HL-60 (cell line): Measurements from ENCODE around the gene ERBB4.

Source experiments
- DNase-seq, 2 experiments: peaks; one replicate each; pipeline ENCODE4 v3.0.0-alpha.2; 2010 to 2020; ENCODE audit warnings: low read depth in 1 of 2, low spot score in 1 of 2
- H3K27ac ChIP-seq: fragments of 250-450 bp; sonication (Bioruptor Pico); replicated peaks from 2 replicates; pipeline ENCODE4 v1.5.1; 2020; ENCODE audit warnings: mild to moderate bottlenecking, moderate library complexity
- H3K27me3 ChIP-seq: fragments of 250-450 bp; sonication (Bioruptor Pico); 2 replicates; pipeline ENCODE4 v1.5.1; 2021; ENCODE audit warnings: mild to moderate bottlenecking, moderate library complexity; ENCODE audit not compliant: insufficient read depth, poor library complexity, severe bottlenecking
- H3K4me3 ChIP-seq: replicated peaks from 2 replicates; pipeline ENCODE4 v1.5.1; 2011; ENCODE audit warnings: mild to moderate bottlenecking, control low read depth, low read length; ENCODE audit not compliant: insufficient read depth
- GABPA ChIP-seq: IDR thresholded peaks from 2 replicates; pipeline ENCODE4 v1.6.1; 2012; ENCODE audit warnings: low read depth
- POLR2AphosphoS5 ChIP-seq: IDR thresholded peaks from 2 replicates; pipeline ENCODE4 v1.6.1; 2012; ENCODE audit warnings: low read depth
- REST ChIP-seq: IDR thresholded peaks from 2 replicates; pipeline ENCODE4 v1.6.1; 2012; ENCODE audit warnings: low read depth; ENCODE audit not compliant: insufficient replicate concordance
- SPI1 ChIP-seq: IDR thresholded peaks from 2 replicates; pipeline ENCODE4 v1.6.1; 2012; ENCODE audit warnings: low read depth, mild to moderate bottlenecking, borderline replicate concordance
- TF ChIP-seq, protein P1 (sequence below): IDR thresholded peaks from one replicate; pipeline ENCODE4 v1.5.1; 2011; ENCODE audit warnings: low read length, control low read depth, inconsistent platforms; ENCODE audit not compliant: insufficient read depth

Gene ERBB4

DNA sequence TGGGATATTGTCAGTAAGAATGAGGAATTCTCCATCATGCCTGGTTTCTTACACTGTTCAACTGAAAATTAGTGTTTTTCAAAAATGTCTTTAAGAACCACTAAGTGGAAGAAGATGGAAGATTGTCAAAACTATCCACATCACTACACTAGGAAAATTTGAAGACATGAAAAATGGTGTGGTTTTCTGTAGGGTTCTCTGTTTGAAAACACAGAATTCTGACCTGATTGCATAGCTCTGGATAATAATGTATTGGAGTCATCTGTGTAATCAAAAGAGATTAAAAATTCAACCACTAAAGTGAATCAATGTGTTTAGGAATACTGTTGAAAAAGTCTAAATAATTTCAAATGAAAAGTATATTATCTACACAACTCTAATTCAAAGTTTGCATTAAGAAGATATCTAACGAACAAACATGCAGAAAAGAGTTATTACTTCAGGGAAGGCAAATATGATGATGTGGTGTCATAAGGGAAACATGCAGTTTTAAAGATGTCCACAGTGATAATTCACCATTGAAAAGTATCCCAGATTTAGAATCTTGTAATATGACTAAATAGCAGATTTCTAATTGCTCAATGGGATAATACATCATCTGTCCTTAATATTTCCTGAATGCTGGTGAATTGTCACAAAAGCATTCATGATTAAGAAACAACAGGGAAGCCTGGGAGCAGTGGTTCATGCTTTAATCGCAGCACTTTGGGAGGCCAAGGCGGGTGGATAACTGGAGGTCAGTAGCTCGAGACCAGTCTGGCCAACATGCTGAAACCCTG is 116.9 kb downstream of the ERBB4 start:
- no peak overlapping the region for H3K27ac ChIP-seq
- no peaks in the 10 kb centered on the region for H3K27me3 ChIP-seq
- no peak for TF ChIP-seq REST
- no peak for TF ChIP-seq GABPA
- no peak for TF ChIP-seq POLR2AphosphoS5
- TF ChIP-seq, protein P1, sequence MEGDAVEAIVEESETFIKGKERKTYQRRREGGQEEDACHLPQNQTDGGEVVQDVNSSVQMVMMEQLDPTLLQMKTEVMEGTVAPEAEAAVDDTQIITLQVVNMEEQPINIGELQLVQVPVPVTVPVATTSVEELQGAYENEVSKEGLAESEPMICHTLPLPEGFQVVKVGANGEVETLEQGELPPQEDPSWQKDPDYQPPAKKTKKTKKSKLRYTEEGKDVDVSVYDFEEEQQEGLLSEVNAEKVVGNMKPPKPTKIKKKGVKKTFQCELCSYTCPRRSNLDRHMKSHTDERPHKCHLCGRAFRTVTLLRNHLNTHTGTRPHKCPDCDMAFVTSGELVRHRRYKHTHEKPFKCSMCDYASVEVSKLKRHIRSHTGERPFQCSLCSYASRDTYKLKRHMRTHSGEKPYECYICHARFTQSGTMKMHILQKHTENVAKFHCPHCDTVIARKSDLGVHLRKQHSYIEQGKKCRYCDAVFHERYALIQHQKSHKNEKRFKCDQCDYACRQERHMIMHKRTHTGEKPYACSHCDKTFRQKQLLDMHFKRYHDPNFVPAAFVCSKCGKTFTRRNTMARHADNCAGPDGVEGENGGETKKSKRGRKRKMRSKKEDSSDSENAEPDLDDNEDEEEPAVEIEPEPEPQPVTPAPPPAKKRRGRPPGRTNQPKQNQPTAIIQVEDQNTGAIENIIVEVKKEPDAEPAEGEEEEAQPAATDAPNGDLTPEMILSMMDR = no peak
- no peak for TF ChIP-seq SPI1
- H3K4me3 ChIP-seq = no peak overlapping the region
- DNase-seq = no peak

- DNase-seq = no peak
- H3K27ac ChIP-seq = no peak overlapping the region
- TF ChIP-seq, protein P1 = no peak
- no peak overlapping the region for H3K4me3 ChIP-seq
- no peaks in the 10 kb centered on the region for H3K27me3 ChIP-seq
Measured at GRCh38 chr2:212416086-212416485, 122.5 kb downstream of the ERBB4 start.

- Histone ChIP-seq H3K27ac (no peak overlapping the region), H3K27me3 (no peaks in the 10 kb centered on the region), H3K4me3 (no peak overlapping the region)
- DNase-seq = no peak
- TF ChIP-seq, protein P1 = no peak
- no peak for TF ChIP-seq REST
- TF ChIP-seq POLR2AphosphoS5 = no peak
- TF ChIP-seq SPI1 = no peak
- no peak for TF ChIP-seq GABPA
Measured at GRCh38 chr2:212414767-212415211, 123.8 kb downstream of the ERBB4 start.

DNA sequence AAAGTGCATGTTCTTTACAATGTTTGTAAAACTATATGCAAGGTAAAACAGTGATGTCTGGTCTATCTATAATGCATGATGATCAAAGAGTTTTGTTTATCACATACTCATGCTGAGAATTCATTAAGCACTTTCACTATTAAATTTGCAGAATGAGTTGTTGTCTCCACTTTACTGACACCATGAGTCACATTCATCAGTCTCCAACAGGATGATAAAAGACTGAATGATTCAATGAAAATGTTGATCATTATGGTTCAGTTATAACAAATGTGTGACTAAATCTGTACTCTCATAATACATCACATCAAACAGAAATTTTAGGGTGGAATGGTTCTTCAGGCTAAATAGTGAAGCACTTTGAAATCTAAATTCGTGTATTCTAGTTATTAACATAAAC is 129.0 kb downstream of the ERBB4 start:
- H3K27me3 ChIP-seq = no peaks in the 10 kb centered on the region
- H3K27ac ChIP-seq = no peak overlapping the region
- no peak overlapping the region for H3K4me3 ChIP-seq
- no peak for DNase-seq
- TF ChIP-seq GABPA (no peak), REST (no peak), POLR2AphosphoS5 (no peak)
- TF ChIP-seq, protein P1 = no peak
